Fibroblast of mammary gland (primary cell): ENCODE results near the gene PCDHA6.
A peak's percentile ranks its signal among the peaks of the same experiment; 100 is the strongest.
"Not testable (repeated sequence)": the region's sequence is repeated elsewhere in the genome, so short reads cannot be mapped to it uniquely, and the experiment has no call there.

Experiments used
- DNase-seq: peaks from one replicate; pipeline ENCODE4 v3.0.0-alpha.2; 2010; ENCODE audit warnings: low read depth
- H3K4me3 ChIP-seq: 2 replicates; pipeline ENCODE4 v1.5.1; 2011; ENCODE audit warnings: low read depth, mild to moderate bottlenecking, low read length, moderate library complexity; ENCODE audit not compliant: control insufficient read depth
- CTCF ChIP-seq: conservative IDR thresholded peaks from 2 replicates; pipeline ENCODE4 v1.5.1; 2011; ENCODE audit warnings: low read depth, low read length, inconsistent platforms; ENCODE audit not compliant: control insufficient read depth, insufficient read depth

Gene PCDHA6

GRCh38 chr5:140794595-140795258 is 33.0 kb upstream of the PCDHA6 start, which contains the start of gene PCDHA2:
Gene PCDHA2, plus strand, starts transcription at chr5:140794852.
- peak; percentile 16 for TF ChIP-seq CTCF
- H3K4me3 ChIP-seq, result no peak within 1 kb of the TSS
- peak; percentile 3 for DNase-seq

GRCh38 chr5:140795259-140795641 is 32.5 kb upstream of the PCDHA6 start:
- peak; percentile 21 for TF ChIP-seq CTCF
- H3K4me3 ChIP-seq, result no peak overlapping the region
- no peak for DNase-seq

- not testable (repeated sequence) for H3K4me3 ChIP-seq, DNase-seq
These were observed 31.6 kb upstream of the PCDHA6 start for GRCh38 chr5:140796072-140796717.

- no peak for TF ChIP-seq CTCF
- H3K4me3 ChIP-seq, result no peak overlapping the region
- no peak for DNase-seq
These were observed 31.1 kb upstream of the PCDHA6 start for GRCh38 chr5:140796718-140797095.

GRCh38 chr5:140800816-140801493 is 26.8 kb upstream of the PCDHA6 start, which contains the start of gene PCDHA3:
Gene PCDHA3, plus strand, starts transcription at chr5:140801057.
- peak; percentile 28 for TF ChIP-seq CTCF
- no peak within 1 kb of the TSS for H3K4me3 ChIP-seq
- DNase-seq, result peak; percentile 34

GRCh38 chr5:140801494-140801841 is 26.3 kb upstream of the PCDHA6 start:
- DNase-seq, result peak; percentile 4
- peak; percentile 27 for TF ChIP-seq CTCF
- H3K4me3 ChIP-seq, result no peak overlapping the region

- H3K4me3 ChIP-seq, DNase-seq: not testable (repeated sequence)
These were observed 25.4 kb upstream of the PCDHA6 start for GRCh38 chr5:140802381-140802780.
